Subcutaneous adipose tissue (tissue), 4 donors: ENCODE results near the gene RTN4IP1. TPM values are rescaled to one million over a fixed set of nuclear protein-coding genes. Genes with fewer than 3 reads are reported as not detected.

Experiments used
- CTCF ChIP-seq: fragments of 450-650 bp; IDR thresholded peaks from one replicate; pipeline ENCODE4 v1.5.1; 2016; ENCODE audit warnings: low read depth, mild to moderate bottlenecking, control low read depth, antibody characterized with exemption, moderate library complexity
- total RNA-seq, 4 donors: library from RNA; depleted of rRNA; stranded (reverse); fragments of >200 nt; gene quantifications; one replicate each; pipeline ENCODE4 v1.1.0, GENCODE V29; 2016

RTN4IP1 gene
- total RNA-seq, 4 donors from 2014 or later, result 2.9 to 8.6 (median 3.4) TPM

GRCh38 chr6:106609699-106610098, 19.6 kb downstream of the RTN4IP1 start:
- no peak for TF ChIP-seq CTCF

GRCh38 chr6:106608080-106608668, 21.1 kb downstream of the RTN4IP1 start:
- no peak for TF ChIP-seq CTCF

- no peak for TF ChIP-seq CTCF
Observed at GRCh38 chr6:106600329-106600728, 29.0 kb downstream of the RTN4IP1 start.

GRCh38 chr6:106599440-106599839, 29.9 kb downstream of the RTN4IP1 start:
- TF ChIP-seq CTCF, result no peak

- no peak for TF ChIP-seq CTCF
Observed at GRCh38 chr6:106591111-106591825, 38.0 kb downstream of the RTN4IP1 start.

GRCh38 chr6:106586815-106587415, 42.4 kb downstream of the RTN4IP1 start:
- no peak for TF ChIP-seq CTCF

GRCh38 chr6:106581468-106581867, 47.8 kb downstream of the RTN4IP1 start:
- TF ChIP-seq CTCF, result no peak
